ENCODE results near the gene FHOD3. TPM values are rescaled to one million over a fixed set of nuclear protein-coding genes. Genes with fewer than 3 reads are reported as not detected.

FHOD3 gene
- 347 TPM for total RNA-seq
- long read RNA-seq, full-length matches to known transcripts: 4 of 124 reads
- long read RNA-seq, partial matches to known transcripts: 88 of 124 reads
- long read RNA-seq, other reads (novel, unspliced or antisense): 32 of 124 reads

DNA sequence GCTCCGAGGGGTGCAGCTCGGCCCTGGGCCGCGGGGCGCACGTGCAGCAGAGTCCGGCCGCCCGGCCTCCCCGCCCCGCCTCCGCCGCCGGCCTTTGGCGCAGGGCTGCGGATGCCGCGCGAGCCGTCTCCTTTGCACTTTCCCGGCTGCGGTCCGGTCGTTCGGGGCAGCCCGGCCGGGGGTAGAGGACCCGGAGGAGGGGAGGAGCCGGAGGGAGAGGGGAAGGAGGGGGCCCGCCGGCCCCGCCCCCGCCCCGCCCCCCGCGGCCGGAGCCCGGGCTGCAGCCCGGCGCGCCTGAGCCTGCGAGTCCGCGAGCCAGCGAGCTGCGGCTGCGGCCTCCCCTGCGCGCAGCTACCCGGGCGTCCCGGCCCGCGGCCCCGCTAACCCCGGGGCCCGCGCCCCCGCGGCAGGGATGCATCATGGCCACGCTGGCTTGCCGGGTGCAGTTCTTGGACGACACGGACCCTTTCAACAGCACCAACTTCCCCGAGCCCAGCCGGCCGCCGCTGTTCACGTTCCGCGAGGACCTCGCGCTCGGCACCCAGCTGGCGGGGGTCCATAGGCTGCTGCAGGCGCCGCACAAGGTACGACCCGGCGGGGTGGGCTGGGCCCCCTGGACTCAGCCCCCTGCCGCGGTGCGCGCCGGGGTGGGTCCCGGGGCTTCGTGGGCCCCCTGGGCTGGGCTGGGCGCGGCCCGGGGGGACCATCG lies at the start of gene FHOD3:
Gene FHOD3, plus strand, starts transcription at position 297 of the 709 bp plus-strand sequence. Its CDS starts 123 bp downstream, at position 420.
- intact Hi-C loops (cut with micrococcal nuclease): no loop called here
- peak; percentile 87 for DNase-seq
- ATAC-seq: peak; percentile 85

DNA sequence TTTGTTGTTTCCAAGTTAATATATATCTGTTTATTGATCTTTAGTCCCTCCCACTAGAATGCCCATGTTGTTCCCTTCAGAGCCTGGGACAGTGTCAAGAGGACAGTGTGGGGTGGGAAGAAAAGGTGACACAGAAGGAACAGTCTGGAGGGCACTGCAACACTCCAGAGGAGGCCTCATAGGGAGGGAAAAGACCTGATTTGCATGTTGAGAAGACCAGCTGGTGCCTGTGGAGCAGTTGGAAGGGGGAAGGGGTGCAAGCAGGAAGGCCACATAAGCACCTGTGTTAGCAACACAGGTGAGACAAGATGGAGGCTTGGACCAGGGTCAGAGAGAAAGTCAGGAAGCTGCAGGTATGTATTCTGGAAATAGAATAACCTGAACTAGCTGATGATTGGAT lies 48.1 kb upstream of the FHOD3 start:
- intact Hi-C loops (cut with micrococcal nuclease): no loop called here
- ATAC-seq: no peak
- DNase-seq: no peak

DNA sequence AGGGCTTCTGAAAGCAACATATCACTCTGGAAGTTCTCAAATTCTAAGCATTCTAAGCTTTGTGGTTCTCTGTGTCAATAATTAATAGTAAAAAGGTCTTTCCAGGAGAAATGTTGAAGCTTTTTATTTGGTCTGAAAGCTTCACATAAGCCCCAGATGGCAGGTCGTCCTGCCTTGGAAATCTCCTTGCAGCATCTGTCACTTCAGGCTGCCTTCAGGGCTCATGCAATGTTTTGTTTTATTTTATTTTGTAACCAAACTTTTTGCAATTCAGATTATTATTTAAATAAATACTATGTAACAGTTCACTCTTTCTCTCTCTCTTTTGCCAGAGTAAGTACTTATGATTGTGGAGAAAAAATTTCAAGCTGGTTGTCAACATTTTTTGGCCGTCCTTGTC lies 46.7 kb upstream of the FHOD3 start:
- intact Hi-C loops (cut with micrococcal nuclease): no loop called here
- DNase-seq (no peak), ATAC-seq (no peak)

DNA sequence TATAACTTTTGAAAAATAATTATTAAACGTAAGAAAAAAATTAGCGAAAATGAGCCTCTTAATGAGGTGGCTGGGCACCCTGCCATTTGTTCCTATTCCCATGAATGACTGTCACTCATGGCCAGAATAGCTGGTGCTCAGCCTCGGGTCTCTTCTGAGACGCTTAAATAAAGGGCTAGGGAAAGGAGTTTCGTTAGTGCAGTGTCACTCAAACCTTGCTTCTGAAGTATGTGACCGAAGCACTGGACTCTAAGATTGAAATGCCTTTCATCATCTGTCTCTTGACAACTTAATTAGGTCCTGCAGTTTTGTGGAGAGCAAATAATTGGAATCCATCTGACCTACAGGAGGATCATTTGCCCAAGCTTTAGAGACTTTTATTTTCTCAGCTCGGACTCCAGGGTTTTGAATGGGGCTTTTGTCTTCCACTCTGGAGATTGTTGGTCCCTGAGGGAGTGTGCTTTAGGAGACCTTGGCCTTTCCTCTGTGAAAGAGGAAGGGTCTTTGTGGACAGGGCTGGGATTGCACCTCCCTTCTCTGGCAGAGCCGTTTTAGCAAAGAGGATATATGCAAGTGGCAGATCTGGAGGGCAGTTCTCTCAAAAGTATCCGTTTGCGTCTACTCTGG lies 42.3 kb upstream of the FHOD3 start:
- ATAC-seq (no peak), DNase-seq (no peak)
- intact Hi-C loops (cut with micrococcal nuclease): no loop called here

DNA sequence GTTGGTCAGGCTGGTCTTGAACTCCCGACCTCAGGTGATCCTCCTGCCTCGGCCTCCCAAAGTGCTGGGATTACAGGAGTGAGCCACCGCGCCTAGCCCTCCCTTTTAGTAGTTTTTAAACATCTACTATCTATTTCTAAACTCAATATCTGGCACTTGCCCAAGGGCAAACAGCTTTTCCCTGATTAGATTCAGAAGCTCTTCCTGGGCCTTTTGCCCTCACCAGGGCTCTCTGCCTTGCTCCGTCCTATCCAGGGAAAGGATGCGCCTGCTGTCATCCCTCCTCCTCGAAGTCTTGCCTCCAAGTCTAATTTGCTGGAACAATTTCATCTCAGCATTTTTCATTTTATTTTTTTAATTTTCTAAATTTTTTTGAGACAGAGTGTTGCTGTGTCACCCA lies 41.4 kb upstream of the FHOD3 start:
- intact Hi-C loops (cut with micrococcal nuclease): no loop called here
- no peak for ATAC-seq
- no peak for DNase-seq

DNA sequence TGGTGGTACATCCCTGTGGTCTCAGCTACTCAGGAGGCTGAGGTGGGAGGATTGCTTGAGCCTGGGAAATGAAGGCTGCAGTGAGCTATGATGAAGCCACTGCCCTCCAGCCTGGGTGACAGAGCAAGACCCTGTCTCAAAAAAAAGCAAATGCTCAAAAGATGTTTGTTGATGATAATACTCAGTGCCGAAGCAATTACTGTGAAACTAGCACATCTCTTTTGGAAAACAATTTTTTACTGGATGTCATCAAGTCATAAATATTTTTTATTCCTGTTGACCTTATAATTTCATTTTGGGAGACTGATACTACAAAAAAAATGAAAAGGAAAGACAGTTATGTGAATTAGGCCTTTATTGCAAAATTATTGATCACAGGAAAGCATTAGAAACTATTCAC lies 34.5 kb upstream of the FHOD3 start:
- DNase-seq (no peak), ATAC-seq (no peak)
- intact Hi-C loops (cut with micrococcal nuclease): no loop called here

DNA sequence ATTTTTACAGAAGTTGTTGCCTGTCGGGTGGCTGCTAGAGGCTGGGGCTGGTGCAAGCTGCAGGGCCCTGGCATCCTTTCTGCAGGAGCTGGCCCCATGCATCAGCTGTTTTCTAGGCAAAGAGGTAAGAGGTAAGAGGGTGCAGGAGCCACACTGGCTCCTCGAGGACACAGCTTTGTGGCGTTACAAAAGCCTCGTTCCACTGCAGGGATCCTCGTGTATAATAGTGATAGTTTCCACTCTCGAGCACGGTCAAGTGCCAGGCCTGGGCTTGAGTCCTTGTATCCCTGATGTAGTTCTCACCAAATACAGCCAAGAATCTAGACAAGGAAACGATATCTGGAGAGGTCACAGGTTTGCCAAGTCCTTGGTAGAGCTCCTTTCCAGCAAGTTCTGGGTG lies 33.2 kb upstream of the FHOD3 start:
- no peak for ATAC-seq
- no peak for DNase-seq
- intact Hi-C loops (cut with micrococcal nuclease): no loop called here

DNA sequence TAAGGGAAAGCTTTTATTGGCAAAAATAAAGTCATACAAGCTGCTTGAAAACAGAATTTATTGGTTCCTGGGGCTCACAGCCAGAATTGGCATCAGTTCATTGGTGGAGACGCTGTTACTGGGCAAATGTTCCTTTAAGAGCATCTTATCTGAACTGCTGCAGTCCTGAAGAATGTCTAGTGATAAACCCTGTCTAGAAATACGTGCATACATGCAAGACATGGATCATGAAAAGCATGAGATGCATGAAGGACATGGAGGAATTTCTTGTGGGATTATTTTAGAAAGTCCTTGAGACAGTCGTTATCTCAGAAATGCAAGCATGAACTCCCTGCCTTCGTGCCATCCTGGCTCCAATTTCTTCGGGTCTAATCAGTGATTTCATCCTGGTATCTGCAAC lies 32.5 kb upstream of the FHOD3 start:
- DNase-seq: no peak
- intact Hi-C loops (cut with micrococcal nuclease): no loop called here
- no peak for ATAC-seq

DNA sequence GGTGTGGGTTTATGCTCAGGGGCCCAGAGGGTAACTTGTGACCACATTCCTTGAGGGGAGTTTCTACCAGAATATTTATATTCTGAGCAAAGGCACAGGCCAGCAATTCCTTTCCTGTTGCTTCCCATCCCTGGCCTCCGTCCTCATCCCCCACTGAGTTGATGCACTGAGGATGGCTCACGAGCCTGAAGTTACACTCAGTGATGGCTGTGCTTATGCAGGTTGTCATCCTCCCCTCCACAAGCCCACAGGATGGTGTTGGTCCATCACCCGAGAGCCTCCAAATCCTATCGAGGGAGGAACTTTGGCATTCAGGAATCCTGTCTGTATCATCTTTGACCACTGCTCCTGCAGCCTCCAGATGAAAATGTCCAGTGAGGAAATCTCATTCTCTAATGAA lies 28.4 kb upstream of the FHOD3 start:
- ATAC-seq (no peak), DNase-seq (no peak)
- intact Hi-C loops (cut with micrococcal nuclease): no loop called here

DNA sequence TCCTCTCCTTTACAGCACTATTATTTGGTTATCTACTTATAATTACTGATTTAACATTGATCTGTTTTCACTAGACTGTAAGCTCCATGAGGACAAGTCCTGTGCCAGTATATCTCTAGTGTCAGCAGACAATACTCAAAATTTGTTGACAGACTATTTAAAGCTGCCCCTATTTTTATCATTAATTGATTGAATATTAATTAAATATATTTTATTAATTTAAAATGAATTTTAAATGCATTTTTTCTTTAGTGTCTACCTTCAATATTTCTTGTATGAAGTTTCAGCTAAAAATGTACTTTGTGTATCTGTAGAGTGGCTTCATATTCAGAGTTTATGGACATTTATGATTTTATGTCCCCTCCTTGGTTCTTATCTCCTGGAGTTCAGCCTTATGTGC lies 26.4 kb upstream of the FHOD3 start:
- ATAC-seq: no peak

DNA sequence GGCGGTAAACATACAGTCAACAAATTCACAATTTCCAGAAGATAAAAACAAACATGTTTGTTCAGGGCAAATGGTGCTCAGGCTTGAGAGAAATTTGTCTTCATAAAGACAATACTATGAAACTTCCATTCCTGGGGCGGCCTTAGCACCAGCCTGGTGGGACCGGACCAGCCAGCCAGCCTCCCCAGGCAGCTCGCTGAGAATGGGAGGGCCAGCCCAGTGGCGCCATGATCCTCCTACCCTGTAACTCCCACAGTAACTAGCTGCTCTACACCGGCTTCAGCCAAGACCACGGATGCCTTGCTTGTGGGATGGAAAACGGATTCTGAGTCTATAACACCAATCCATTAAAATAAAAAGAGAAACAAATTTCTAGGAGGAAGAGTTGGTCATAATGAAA lies 24.2 kb upstream of the FHOD3 start:
- ATAC-seq: no peak
- intact Hi-C loops (cut with micrococcal nuclease): loop anchor here (10.0 kb wide), 1 partner anchor 89 kb away; the partner anchor contains the start of gene MOCOS
- no peak for DNase-seq

More for the DNA sequence above, 26.4 kb upstream of the FHOD3 start:
- intact Hi-C loops (cut with micrococcal nuclease): loop anchor here (10.0 kb wide), 1 partner anchor 86 kb away; the partner anchor contains the start of gene MOCOS
- no peak for DNase-seq

DNA sequence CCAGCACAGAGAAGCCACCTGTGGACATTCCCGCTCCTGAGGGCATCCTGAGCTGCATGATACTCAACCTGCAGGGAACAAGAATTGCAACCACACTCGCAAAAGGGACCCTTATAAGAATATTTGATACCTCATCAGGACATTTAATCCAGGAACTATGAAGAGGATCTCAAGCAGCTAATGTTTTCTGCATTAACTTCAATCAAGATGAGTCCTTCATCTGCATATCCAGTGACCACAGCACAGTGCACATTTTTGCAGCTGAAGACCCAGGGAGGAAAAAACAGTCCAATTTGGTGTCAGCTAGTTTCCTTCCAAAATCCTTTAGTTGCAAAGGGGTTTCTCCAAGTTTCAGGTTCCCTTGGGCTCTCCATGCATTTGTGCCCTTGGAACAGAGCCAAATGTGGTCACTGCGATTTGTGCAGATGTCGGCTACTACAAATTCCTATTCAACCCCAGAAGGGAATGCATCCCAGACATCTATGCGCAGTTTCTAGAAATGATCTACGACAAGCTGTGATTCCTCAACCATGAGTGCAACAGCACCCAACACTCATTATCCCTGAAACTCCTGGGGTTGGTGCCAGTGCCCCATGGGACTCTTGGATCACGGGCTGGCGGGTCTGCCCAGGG lies 23.3 kb upstream of the FHOD3 start:
- DNase-seq: no peak
- intact Hi-C loops (cut with micrococcal nuclease): loop anchor here (10.0 kb wide), 1 partner anchor 89 kb away; the partner anchor contains the start of gene MOCOS
- no peak for ATAC-seq

DNA sequence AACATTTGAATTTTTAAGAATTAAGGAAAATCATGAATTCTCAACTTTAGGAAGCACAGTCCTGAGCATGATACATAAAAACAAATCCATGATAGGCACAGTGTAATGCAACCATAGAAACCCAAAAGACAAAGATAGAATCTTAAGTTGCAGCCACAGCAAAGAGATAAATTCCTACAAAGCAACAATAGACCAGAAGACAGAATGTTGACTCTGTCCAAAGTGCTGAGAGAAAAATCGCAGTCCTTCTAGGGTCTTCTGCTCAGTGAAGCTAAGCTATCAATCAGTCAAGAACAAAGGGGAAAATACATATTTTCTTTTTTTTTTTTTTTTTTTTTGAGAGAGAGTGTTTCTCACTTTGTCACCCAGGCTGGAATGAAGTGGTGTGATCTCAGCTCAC lies 22.0 kb upstream of the FHOD3 start:
- intact Hi-C loops (cut with micrococcal nuclease): loop anchor here (10.0 kb wide), 1 partner anchor 91 kb away; the partner anchor contains the start of gene MOCOS
- ATAC-seq (no peak), DNase-seq (no peak)

DNA sequence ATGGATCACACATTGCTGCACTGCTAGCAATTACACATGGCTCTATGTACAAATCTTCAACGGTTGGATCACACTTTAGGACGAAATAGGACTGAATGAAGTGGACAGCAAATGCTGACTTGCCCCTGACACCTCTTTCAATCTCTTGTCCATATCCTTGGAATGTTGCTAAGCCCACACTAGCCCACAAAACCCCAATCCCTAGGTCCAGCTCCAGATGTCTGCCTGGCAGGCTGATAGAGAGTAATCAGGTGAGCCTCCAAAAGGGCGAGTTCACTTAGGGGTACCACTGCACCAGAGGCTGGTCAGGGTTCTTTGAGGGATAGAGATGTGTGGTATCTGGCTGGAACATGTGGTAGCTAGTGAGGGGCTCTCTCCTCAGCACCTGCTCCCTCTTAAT lies 18.5 kb upstream of the FHOD3 start:
- intact Hi-C loops (cut with micrococcal nuclease): loop anchor here (10.0 kb wide), 1 partner anchor 94 kb away; the partner anchor contains the start of gene MOCOS
- DNase-seq (no peak), ATAC-seq (no peak)

DNA sequence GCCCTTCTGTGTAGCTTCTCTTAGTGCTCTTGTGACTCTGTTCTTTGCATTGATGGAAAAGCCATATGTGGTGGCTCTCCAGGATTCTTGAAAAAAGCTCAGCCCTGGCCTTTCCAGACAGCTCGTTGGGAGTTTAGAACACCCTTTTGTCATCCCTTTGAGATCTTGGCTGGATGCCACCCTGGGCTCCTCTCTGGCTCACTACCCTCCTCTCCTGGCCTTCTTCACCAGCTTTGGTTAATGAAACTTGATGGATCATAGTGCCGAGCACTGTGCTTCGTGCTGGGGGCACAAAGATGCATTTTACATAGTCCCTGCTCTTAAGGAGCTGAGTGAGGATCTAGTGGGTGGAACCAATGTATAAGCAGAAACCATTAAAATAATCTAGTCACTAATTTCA lies 15.6 kb upstream of the FHOD3 start:
- ATAC-seq: no peak
- DNase-seq: no peak
- intact Hi-C loops (cut with micrococcal nuclease): loop anchor here (5.0 kb wide), 1 partner anchor 265 kb away; no protein-coding TSS in a partner anchor

DNA sequence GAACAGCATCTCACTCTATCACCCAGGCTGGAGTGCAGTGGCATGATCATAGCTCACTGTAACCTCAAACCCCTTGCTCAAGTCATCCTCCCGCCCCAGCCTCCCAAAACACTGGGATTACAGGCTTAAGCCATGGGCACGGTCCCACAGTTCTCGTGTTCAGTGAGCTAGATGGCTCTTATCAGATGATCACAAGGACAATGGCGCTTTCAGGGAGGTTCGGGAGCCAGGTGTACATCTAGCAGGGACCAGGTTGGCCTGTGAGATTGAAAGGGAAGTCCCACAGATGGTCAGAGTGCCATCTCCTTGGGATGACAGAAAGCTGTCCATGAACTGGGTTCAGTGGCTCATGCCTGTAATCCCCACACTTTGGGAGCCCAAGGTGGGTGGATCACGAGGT lies 14.1 kb upstream of the FHOD3 start:
- intact Hi-C loops (cut with micrococcal nuclease): loop anchor here (5.0 kb wide), 1 partner anchor 266 kb away; no protein-coding TSS in a partner anchor
- ATAC-seq: no peak
- DNase-seq: no peak

DNA sequence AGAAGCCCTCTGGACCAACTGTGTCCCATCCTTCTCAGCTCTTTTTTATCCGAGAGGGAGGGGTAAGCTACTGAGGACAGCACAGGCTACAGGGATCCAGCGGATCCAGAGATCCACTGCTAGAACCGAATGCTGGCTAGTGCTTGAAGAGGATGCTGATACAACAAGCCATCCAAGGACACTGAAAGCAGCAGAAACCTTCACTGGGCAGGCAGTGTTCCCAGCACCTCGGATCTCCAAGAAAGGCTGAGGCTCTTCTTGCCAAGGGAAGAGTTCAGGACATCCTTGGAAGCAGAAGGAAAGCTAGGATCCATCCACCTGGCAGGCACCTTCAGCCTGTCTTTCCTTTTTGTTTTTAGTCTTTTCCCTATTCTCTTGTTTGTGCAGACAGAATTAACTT lies 13.2 kb upstream of the FHOD3 start:
- intact Hi-C loops (cut with micrococcal nuclease): loop anchor here (2.0 to 5.0 kb wide), 2 partner anchors 187 to 267 kb away; no protein-coding TSS in a partner anchor
- no peak for ATAC-seq
- no peak for DNase-seq

DNA sequence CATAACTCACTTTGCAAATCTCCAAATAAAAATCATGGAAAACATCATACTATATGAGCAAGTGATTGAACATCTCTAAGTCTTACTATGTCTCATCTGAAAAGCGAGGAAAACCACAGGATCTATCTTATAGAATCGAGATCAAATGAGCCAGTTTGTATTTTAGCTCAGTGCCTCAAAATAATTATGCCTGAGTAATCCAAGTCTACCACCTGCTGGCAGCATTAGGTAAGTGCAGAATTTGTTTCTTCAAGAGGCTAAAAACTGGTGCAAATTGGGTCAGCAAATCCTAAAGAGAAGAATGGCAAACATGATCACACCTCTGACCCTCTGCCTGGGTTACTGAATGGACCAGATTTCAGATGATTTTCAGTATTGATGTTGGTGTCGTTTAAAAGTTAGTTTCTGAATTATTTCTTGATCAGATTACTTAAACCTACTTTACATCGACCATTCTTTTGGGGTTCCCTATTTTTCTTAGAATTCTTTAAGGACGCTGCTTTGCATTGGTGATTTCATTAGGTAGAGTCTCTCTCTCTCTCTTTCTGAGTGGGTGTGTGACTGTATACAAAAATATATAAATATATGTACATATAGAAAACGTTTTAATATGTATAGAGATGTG lies 12.7 kb upstream of the FHOD3 start:
- DNase-seq: no peak
- peak; percentile 45 for ATAC-seq
- intact Hi-C loops (cut with micrococcal nuclease): loop anchor here (2.0 to 5.0 kb wide), 2 partner anchors 188 to 267 kb away; no protein-coding TSS in a partner anchor

DNA sequence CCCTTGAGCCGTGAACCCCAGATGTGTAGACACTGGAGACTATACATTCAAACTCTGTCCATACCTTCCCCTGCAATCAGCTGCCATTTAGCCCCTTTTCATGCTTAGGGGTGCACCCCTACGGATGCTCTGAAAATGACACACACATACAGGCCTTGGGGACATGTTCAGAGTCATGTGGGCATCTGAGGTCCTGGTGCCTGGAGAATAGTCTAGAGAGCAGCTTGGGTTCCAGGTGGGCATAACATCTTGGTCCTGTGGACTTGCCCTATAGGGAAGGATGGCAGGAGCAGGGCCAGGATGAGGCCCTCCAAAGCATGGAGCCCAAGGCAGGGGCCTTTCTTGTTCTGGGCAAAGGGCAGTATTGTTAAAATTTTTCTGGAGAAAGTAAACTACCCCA lies 9.9 kb upstream of the FHOD3 start:
- ATAC-seq: no peak
- intact Hi-C loops (cut with micrococcal nuclease): no loop called here

More for the DNA sequence above, 9.9 kb upstream of the FHOD3 start:
- no peak for DNase-seq
